PC-3 (cell line): ENCODE results near the gene CHRNG.

Experiments used
- EZH2 ChIP-seq: fragments of 300-600 bp; sonication (generic); IDR thresholded peaks from one replicate; pipeline ENCODE4 v1.6.1; 2017; ENCODE audit warnings: antibody characterized with exemption, mild to moderate bottlenecking, low read length; ENCODE audit not compliant: unreplicated experiment
- TF ChIP-seq, protein P1 (sequence below): fragments of 300-600 bp; sonication (generic); conservative IDR thresholded peaks from 2 replicates; pipeline ENCODE4 v1.5.1; 2017; ENCODE audit warnings: antibody characterized with exemption, low read depth, mild to moderate bottlenecking, low read length

DNA sequence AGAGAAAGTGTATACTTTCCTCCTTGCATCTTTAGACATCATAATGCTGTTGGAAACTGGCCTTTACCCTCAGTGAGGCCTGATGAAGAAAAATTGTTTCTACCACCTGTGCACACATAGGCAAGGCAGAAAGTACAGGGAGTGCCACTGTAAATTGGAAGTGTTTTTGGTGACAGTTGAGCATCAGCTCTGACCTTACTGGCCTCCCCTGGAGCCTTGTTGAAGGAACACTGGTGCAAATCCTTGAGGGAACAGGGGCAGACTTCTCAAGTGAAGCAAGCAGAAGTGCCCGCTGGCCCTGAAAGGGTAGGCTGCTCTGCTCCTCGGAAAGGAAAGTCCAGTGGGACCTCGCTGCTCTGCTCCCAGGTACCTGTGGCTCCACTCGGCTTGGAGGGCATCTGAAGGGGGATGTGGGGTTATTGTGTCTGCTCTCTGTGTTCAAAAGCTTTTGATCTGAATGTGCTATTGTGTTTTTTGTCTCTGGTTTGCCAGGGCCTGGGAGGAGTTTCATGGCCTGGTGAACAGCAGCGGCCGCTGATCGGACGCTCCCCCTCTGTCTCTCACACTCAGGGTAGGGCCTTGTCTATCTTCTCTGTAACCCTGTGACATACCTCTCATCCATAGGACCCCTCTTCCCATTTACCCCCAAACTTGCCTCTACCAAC, 34.4 kb downstream of the CHRNG start:
- TF ChIP-seq, protein P1, sequence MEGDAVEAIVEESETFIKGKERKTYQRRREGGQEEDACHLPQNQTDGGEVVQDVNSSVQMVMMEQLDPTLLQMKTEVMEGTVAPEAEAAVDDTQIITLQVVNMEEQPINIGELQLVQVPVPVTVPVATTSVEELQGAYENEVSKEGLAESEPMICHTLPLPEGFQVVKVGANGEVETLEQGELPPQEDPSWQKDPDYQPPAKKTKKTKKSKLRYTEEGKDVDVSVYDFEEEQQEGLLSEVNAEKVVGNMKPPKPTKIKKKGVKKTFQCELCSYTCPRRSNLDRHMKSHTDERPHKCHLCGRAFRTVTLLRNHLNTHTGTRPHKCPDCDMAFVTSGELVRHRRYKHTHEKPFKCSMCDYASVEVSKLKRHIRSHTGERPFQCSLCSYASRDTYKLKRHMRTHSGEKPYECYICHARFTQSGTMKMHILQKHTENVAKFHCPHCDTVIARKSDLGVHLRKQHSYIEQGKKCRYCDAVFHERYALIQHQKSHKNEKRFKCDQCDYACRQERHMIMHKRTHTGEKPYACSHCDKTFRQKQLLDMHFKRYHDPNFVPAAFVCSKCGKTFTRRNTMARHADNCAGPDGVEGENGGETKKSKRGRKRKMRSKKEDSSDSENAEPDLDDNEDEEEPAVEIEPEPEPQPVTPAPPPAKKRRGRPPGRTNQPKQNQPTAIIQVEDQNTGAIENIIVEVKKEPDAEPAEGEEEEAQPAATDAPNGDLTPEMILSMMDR = no peak
- no peak for TF ChIP-seq EZH2
